ENCODE measurements around the gene DOC2B.
"Not testable (repeated sequence)": the region's sequence is repeated elsewhere in the genome, so short reads cannot be mapped to it uniquely, and the experiment has no call there.

Gene DOC2B

GRCh38 chr17:142876-143784 is 38.3 kb downstream of the DOC2B start:
- DNase-seq, result no peak

- peak; percentile 40 for DNase-seq
Observed at GRCh38 chr17:142102-142661, 39.3 kb downstream of the DOC2B start.

- not testable (repeated sequence) for DNase-seq
Observed at GRCh38 chr17:139401-140205, 41.8 kb downstream of the DOC2B start.

- DNase-seq, result not testable (repeated sequence)
Observed at GRCh38 chr17:137166-137807, 44.2 kb downstream of the DOC2B start, which contains the start of gene SCGB1C2. Gene SCGB1C2, plus strand, starts transcription at chr17:137569. Its CDS starts 22 bp downstream, at chr17:137591.

- not testable (repeated sequence) for DNase-seq
Observed at GRCh38 chr17:136531-136930, 44.9 kb downstream of the DOC2B start.

- DNase-seq, result not testable (repeated sequence)
Observed at GRCh38 chr17:135895-136294, 45.6 kb downstream of the DOC2B start.

GRCh38 chr17:135022-135421 is 46.4 kb downstream of the DOC2B start:
- not testable (repeated sequence) for DNase-seq

GRCh38 chr17:134332-134785 is 47.1 kb downstream of the DOC2B start:
- not testable (repeated sequence) for DNase-seq

- not testable (repeated sequence) for DNase-seq
Observed at GRCh38 chr17:133932-134331, 47.5 kb downstream of the DOC2B start.

- DNase-seq, result peak; percentile 18
Observed at GRCh38 chr17:118339-118917, 63.0 kb downstream of the DOC2B start.

GRCh38 chr17:113111-113510 is 68.3 kb downstream of the DOC2B start:
- not testable (repeated sequence) for DNase-seq
